Activated CD4-positive, alpha-beta T cell treated with anti-CD3 and anti-CD28 coated beads, Interleukin-2, amount 50 U/mL, for 24 hours (primary cell): ENCODE measurements around the gene MAGEA2.
"Not testable (repeated sequence)": the region's sequence is repeated elsewhere in the genome, so short reads cannot be mapped to it uniquely, and the experiment has no call there.

Experiments
- DNase-seq, 2 donors: peaks; one replicate each; pipeline ENCODE4 v3.0.0-alpha.2; 2020; ENCODE audit warnings: low read depth in 1 of 2, low spot score in 1 of 2

Gene MAGEA2

GRCh38 chrX:152753686-152754650 is at the start of gene MAGEA2:
TSS of gene MAGEA2 (minus strand) at chrX:152753842. CDS start at chrX:152751363, 2,479 bp downstream.
- not testable (repeated sequence) for DNase-seq

- DNase-seq: no peak
Measured at GRCh38 chrX:152798945-152799344, 45.3 kb upstream of the MAGEA2 start.

GRCh38 chrX:152787062-152787461 is 33.4 kb upstream of the MAGEA2 start:
- not testable (repeated sequence) for DNase-seq

- not testable (repeated sequence) for DNase-seq
Measured at GRCh38 chrX:152769549-152770289, 16.1 kb upstream of the MAGEA2 start, which contains the start of gene MAGEA6. TSS of gene MAGEA6 (minus strand) at chrX:152769689. CDS start at chrX:152767650, 2,039 bp downstream.

GRCh38 chrX:152766562-152766961 is 12.9 kb upstream of the MAGEA2 start:
- DNase-seq: not testable (repeated sequence)

- not testable (repeated sequence) for DNase-seq
Measured at GRCh38 chrX:152761582-152761981, 7.9 kb upstream of the MAGEA2 start.

GRCh38 chrX:152759544-152759943 is 5.9 kb upstream of the MAGEA2 start:
- not testable (repeated sequence) for DNase-seq

- DNase-seq: not testable (repeated sequence)
Measured at GRCh38 chrX:152758918-152759317, 5.3 kb upstream of the MAGEA2 start, which contains the start of gene CSAG3. TSS of gene CSAG3 (plus strand) at chrX:152759218.

- DNase-seq: not testable (repeated sequence)
Measured at GRCh38 chrX:152754871-152755270, 1.2 kb upstream of the MAGEA2 start.

- no peak for DNase-seq
Measured at GRCh38 chrX:152738560-152738959, 15.1 kb downstream of the MAGEA2 start.

GRCh38 chrX:152736528-152736927 is 17.1 kb downstream of the MAGEA2 start:
- not testable (repeated sequence) for DNase-seq

GRCh38 chrX:152735860-152736511 is 17.7 kb downstream of the MAGEA2 start:
- no peak for DNase-seq

GRCh38 chrX:152735101-152735500 is 18.5 kb downstream of the MAGEA2 start:
- DNase-seq: no peak

GRCh38 chrX:152734143-152734858 is 19.3 kb downstream of the MAGEA2 start:
- DNase-seq: not testable (repeated sequence)

GRCh38 chrX:152733261-152733975 is 20.2 kb downstream of the MAGEA2 start, which contains the start of the genes CSAG1 and MAGEA12:
TSS of gene CSAG1 (minus strand) at chrX:152733721. CDS start at chrX:152732460, 1,261 bp downstream.
TSS of gene MAGEA12 (plus strand) at chrX:152733757. CDS start at chrX:152736162, 2,405 bp downstream.
- DNase-seq: no peak

- no peak for DNase-seq
Measured at GRCh38 chrX:152725409-152725808, 28.2 kb downstream of the MAGEA2 start.

- DNase-seq: not testable (repeated sequence)
Measured at GRCh38 chrX:152713815-152714787, 39.5 kb downstream of the MAGEA2 start, which contains the start of gene MAGEA2B. TSS of gene MAGEA2B (plus strand) at chrX:152714628. CDS start at chrX:152717107, 2,479 bp downstream.

GRCh38 chrX:152713195-152713594 is 40.4 kb downstream of the MAGEA2 start:
- DNase-seq: not testable (repeated sequence)
